Aorta (tissue), 5 donors: ENCODE measurements around the gene DAPK1. TPM values are rescaled to one million over a fixed set of nuclear protein-coding genes. Genes with fewer than 3 reads are reported as not detected.

Source experiments
- ATAC-seq: fragments of 200-7000 bp; cut with Tn5 transposase; one replicate; pipeline ENCODE4 v1.9.1; 2022; ENCODE audit warnings: moderate library complexity; ENCODE audit not compliant: low FRiP score
- DNase-seq, 2 donors: peaks; one replicate each; pipeline ENCODE4 v3.0.0-alpha.2; 2020
- H3K27ac ChIP-seq, 2 donors: one replicate each; pipeline ENCODE4 v1.5.1; 2013; ENCODE audit warnings: low read length in 2 of 2, mild to moderate bottlenecking in 2 of 2, moderate library complexity in 2 of 2, control low read depth in 1 of 2, inconsistent platforms in 1 of 2, low read depth in 1 of 2
- H3K27me3 ChIP-seq, 2 donors: one replicate each; pipeline ENCODE4 v1.6.1; 2013; ENCODE audit warnings: control low read depth in 1 of 2, low read length in 1 of 2, mild to moderate bottlenecking in 1 of 2, moderate library complexity in 1 of 2; ENCODE audit not compliant: insufficient read depth in 2 of 2, control insufficient read depth in 1 of 2
- H3K36me3 ChIP-seq, 2 donors: one replicate each; pipeline ENCODE4 v1.6.1; 2013; ENCODE audit warnings: control low read depth in 1 of 2, low read length in 1 of 2, mild to moderate bottlenecking in 1 of 2; ENCODE audit not compliant: insufficient read depth in 2 of 2, control insufficient read depth in 1 of 2
- H3K4me1 ChIP-seq, 2 donors: one replicate each; pipeline ENCODE4 v1.6.1; 2013; ENCODE audit warnings: low read length in 2 of 2, control low read depth in 1 of 2, mild to moderate bottlenecking in 1 of 2, moderate library complexity in 1 of 2; ENCODE audit not compliant: insufficient read depth in 2 of 2, control insufficient read depth in 1 of 2
- H3K4me3 ChIP-seq, 2 donors: one replicate each; pipeline ENCODE4 v1.5.1; 2013; ENCODE audit warnings: low read length in 2 of 2, control low read depth in 1 of 2, mild to moderate bottlenecking in 1 of 2
- H3K9me3 ChIP-seq: one replicate; pipeline ENCODE4 v1.6.1; 2013; ENCODE audit warnings: mild to moderate bottlenecking, low read length; ENCODE audit not compliant: control insufficient read depth
- WGBS, 2 donors: extraction: QIAGEN DNeasy Blood & Tissue Kit; methylation state at CpG; one replicate each; pipeline ENCODE4 v1.1.7; 2013; 5-methylcytosine and 5-hydroxymethylcytosine counted together
- intact Hi-C, 2 donors: fragments of 100-400 bp; cut with DNase I; formaldehyde crosslinking; loops; one replicate each; pipeline versions ENCODE4 v1.14.2 to v1.15.0; 2022
- polyA plus RNA-seq, 2 donors: library from polyadenylated mRNA; stranded (reverse); fragments of 200-250 nt; gene quantifications; one replicate each; pipeline ENCODE4 v1.2.3, GENCODE V29; 2013
- total RNA-seq, 2 donors: library from RNA; stranded (reverse); fragmentation: NEBNext Ultra II Directional; extraction: Animal tissue kit (Norgen Biotek cat#: 25700); gene quantifications; one replicate each; pipeline ENCODE4 v1.2.1, GENCODE V29; 2021
- donor health status: healthy with polysubstance abuse.
- donor health status: Bipolar disorder and iron deficiency.
- donor health status: DM: no; HTN: no; CAD: no.
- donor health status: DM: no; HTN: no; CAD: no.
- donor health status: DM: yes; HTN: yes; CAD: no.

DAPK1 gene
- total and polyA plus RNA-seq, 4 donors, result 6.5 to 41.7 (median 21.7) TPM

DNA sequence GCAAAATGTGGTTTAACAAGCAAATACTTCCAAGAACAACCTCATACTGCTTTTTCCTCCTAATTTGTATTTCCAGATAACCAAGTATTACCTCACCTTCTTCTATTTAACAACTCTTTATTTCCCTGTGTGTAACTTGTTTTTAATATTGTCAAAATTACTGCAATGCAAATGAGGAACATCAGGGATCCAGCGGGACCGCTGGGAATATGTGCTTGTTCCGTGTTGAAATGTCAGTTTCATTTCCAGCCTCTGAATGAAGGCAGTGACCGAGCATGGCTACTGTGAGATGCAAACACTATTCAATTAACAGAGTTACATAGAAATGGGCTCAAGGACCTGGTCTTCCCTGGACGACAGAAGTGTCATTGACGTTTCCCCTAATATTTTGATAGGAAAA is 117.5 kb downstream of the DAPK1 start:
- ATAC-seq (no peak), DNase-seq (no peak)
- Histone ChIP-seq H3K36me3 (no peaks in the 10 kb centered on the region), H3K27ac (no peak overlapping the region), H3K4me1 (no peaks in the 10 kb centered on the region), H3K4me3 (no peak overlapping the region), H3K9me3 (no peaks in the 10 kb centered on the region), H3K27me3 (no peaks in the 10 kb centered on the region)
- WGBS, 2 donors, result 93 to 95% methylated on average over 6 of the region's 6 CpGs
- intact Hi-C loops, result no loop called here

DNA sequence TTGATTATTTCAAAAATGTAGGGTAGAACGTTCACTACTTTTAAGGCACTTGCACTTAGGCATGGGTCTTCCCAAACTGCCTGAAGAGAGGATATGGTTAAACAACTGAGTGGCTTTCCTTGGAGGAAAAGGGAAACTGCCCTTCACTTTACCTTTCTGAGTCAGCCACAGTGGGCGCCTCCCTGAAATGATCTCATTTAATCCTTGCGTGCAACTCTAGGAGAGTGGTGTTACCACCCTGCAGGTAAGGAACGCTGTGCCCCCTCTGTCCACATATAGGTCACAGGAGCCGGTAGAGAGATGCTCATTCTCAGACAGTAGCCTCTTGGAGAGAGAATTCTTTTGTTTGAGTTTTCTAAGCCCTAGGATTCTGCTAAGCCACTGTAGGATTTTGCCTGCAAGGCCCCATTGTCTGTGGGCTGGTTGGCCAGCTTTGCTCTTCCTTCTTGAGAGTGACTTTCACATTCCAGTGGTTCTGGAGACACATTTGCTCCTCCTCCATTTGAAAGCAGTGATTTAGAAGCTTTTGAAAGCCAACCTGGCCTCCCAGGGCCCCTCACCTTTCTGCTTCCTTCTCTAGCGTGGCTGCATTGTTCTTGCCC is 118.0 kb downstream of the DAPK1 start:
- H3K36me3 ChIP-seq, result no peaks in the 10 kb centered on the region
- 96% methylated on average over 6 of the region's 6 CpGs for WGBS, 2 donors
- no peak overlapping the region for H3K4me3 ChIP-seq
- H3K4me1 ChIP-seq, result no peaks in the 10 kb centered on the region
- intact Hi-C loops, result no loop called here
- ATAC-seq, result no peak
- H3K27ac ChIP-seq, result no peak overlapping the region
- H3K9me3 ChIP-seq, result no peaks in the 10 kb centered on the region
- H3K27me3 ChIP-seq, result no peaks in the 10 kb centered on the region
- no peak for DNase-seq

DNA sequence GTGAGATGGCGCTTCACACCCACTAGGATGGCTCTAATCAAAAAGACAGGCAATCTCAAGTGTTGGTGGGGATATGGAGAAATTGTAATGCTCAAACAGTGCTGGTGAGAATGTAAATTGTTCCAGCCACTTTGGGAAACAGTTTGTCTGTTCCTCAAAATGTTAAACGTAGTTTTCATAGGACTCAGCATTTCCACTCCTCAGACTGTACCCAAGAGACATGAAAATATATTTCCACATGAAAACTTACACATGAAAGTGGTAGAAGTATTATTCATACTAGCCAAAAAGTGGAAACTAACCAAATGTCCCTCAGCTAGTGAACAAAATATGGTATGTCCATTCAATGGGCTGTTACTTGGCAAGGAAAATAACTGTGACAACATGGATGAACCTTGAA is 120.6 kb downstream of the DAPK1 start:
- Histone ChIP-seq H3K4me1 (no peaks in the 10 kb centered on the region), H3K4me3 (no peak overlapping the region), H3K27me3 (no peaks in the 10 kb centered on the region), H3K36me3 (no peaks in the 10 kb centered on the region), H3K27ac (no peak overlapping the region), H3K9me3 (no peaks in the 10 kb centered on the region)
- intact Hi-C loops, result no loop called here
- DNase-seq (no peak), ATAC-seq (no peak)
- 82 to 85% methylated on average over 2 of the region's 2 CpGs for WGBS, 2 donors

DNA sequence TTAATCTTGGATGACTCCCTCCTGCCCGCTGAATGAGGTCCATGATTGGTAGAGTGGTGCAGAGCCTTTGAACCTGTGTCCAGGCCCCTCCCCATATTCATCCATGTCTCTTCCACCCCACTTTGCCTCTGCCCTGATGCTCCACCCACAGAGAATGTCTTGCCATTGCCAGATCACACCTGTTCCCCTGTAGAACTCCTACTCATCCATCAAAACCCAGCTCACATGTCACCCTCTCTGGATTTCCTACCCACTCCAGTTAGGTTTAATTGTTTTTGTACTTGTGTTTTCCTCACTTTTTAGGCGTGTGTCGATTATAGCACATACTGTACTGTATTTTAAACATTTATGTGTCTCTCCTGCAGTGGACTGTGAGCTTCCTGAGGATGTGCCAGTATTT is 121.3 kb downstream of the DAPK1 start:
- ATAC-seq (no peak), DNase-seq (no peak)
- Histone ChIP-seq H3K27me3 (no peaks in the 10 kb centered on the region), H3K4me1 (no peaks in the 10 kb centered on the region), H3K4me3 (no peak overlapping the region), H3K27ac (no peak overlapping the region), H3K9me3 (peaks cover under 1% of the 10 kb centered on the region), H3K36me3 (no peaks in the 10 kb centered on the region)
- intact Hi-C loops, result no loop called here
- WGBS, 2 donors, result 79 to 89% methylated on average over 3 of the region's 3 CpGs

DNA sequence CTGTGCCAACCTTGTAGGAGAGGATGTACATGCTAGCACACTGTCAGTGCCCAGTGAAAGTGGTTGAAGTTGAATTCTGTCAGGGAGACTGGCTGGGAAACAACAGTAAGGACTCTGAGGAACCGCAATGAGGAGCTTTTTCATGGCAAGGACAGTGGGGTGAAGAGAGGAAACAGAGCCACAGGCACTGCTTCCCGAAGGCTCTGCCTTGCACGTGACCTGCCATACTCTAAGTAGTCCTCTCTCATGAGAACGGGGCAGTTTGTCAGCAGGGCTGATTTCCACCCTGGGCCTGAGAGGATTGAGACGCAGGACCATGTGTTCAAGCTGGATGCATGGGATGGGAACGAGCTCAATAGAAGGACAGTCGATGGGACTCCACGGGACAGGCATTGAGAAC is 121.7 kb downstream of the DAPK1 start:
- no peaks in the 10 kb centered on the region for H3K4me1 ChIP-seq
- no peak overlapping the region for H3K27ac ChIP-seq
- H3K27me3 ChIP-seq, result no peaks in the 10 kb centered on the region
- no peak overlapping the region for H3K4me3 ChIP-seq
- intact Hi-C loops, result no loop called here
- DNase-seq (no peak), ATAC-seq (no peak)
- H3K36me3 ChIP-seq, result no peaks in the 10 kb centered on the region
- H3K9me3 ChIP-seq, result peaks cover 4% of the 10 kb centered on the region
- WGBS, 2 donors, result 88 to 95% methylated on average over 8 of the region's 8 CpGs

DNA sequence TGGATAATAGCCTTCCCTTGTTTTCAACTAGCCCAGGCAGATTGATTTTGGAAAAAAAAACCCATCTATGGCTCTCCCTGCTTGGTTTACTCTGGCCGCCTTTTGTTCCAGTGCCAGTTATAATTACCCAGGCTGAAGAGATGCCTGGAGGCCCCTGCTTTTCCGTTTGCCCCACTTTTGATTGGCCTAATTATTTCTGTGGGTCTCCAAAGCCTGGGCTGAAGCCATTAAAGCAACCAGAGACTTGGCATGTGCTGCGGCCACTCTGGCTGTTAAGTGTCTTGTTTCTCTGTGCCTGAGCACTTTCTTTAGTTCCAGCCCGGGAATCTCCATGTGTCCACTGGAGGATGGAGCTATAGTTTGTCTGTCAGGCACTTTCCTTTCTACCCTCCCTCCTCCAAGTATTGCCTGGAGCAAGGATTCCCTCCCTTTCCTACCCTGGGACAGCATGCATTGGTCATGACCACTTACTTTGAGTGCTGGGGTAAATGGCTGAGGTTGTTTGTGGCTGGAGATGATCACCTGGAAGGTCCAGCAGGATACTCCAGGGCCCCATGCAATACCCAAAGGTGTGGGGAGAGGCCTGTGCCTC is 123.2 kb downstream of the DAPK1 start:
- ATAC-seq (no peak), DNase-seq (no peak)
- 58 to 66% methylated on average over 4 of the region's 4 CpGs for WGBS, 2 donors
- Histone ChIP-seq H3K4me1 (no peaks in the 10 kb centered on the region), H3K27me3 (no peaks in the 10 kb centered on the region), H3K27ac (no peak overlapping the region), H3K9me3 (peaks cover 4% of the 10 kb centered on the region), H3K36me3 (no peaks in the 10 kb centered on the region), H3K4me3 (no peak overlapping the region)
- intact Hi-C loops, result no loop called here

DNA sequence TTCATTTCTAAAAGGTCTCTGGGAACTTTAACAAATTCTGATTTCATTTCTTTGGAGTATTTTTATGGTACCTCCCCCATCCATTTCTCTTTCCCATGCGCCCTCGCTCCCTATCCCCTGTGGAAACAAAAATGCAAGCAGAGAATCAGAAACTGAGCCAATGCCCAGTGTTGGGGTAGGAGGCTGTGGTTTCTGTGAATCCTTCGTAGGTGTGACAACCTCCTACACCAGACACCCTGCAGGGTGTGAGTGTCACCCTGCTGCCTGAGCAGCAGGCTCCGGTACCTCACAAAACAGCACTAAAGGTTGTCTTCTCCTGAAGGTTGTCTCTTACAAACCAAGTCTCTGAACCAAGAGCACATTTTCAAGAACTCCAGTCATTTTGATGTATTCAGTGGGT is 124.4 kb downstream of the DAPK1 start:
- Histone ChIP-seq H3K4me1 (no peaks in the 10 kb centered on the region), H3K27ac (no peak overlapping the region), H3K27me3 (no peaks in the 10 kb centered on the region), H3K36me3 (no peaks in the 10 kb centered on the region), H3K4me3 (no peak overlapping the region), H3K9me3 (peaks cover 4% of the 10 kb centered on the region)
- ATAC-seq, result no peak
- WGBS, 2 donors, result 95% methylated on average over 4 of the region's 4 CpGs
- intact Hi-C loops, result no loop called here
- DNase-seq, result no peak

DNA sequence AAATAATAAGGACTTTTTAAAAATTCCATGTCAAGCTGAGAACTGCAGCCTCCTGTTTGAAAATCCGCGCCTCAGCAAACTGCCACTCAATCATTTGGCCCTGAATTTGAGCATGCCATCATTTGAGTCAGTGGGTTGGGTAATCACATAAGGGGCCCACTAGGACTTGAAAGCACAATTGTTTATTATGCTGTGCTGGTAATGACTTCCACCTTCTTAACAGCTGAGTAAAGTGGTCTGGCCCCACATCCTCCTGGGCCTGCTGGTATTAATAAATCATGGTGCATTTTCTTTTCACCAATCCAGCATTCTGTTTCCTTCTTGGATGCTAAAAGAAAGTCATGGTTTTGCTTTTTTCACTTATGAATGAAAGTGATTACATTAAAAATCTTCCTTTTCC is 125.3 kb downstream of the DAPK1 start:
- no peaks in the 10 kb centered on the region for H3K27me3 ChIP-seq
- no peak overlapping the region for H3K27ac ChIP-seq
- DNase-seq (no peak), ATAC-seq (no peak)
- H3K4me1 ChIP-seq, result no peaks in the 10 kb centered on the region
- H3K36me3 ChIP-seq, result no peaks in the 10 kb centered on the region
- intact Hi-C loops, result no loop called here
- peaks cover 4% of the 10 kb centered on the region for H3K9me3 ChIP-seq
- 95 to 97% methylated on average over 2 of the region's 2 CpGs for WGBS, 2 donors
- no peak overlapping the region for H3K4me3 ChIP-seq

DNA sequence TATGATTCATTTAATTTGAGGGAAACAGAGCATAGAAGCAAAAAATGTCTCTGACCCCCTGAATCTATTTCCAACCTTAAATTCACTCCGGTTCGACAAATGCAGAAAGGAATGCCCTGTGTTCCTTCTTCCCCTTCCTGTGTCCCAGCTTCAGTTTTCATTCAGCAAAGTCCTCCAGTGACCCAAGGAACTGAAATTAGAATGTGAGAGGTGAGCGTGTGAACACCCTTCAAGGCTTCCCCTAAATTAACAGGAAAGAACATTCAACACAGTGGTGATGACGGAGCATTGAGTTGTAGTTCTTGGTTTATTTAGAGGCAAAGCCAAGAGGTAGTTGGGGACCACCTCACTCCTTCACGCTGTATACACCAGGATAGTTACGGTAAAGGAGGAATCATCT is 130.7 kb downstream of the DAPK1 start:
- Histone ChIP-seq H3K4me1 (no peaks in the 10 kb centered on the region), H3K4me3 (no peak overlapping the region), H3K27me3 (no peaks in the 10 kb centered on the region), H3K9me3 (peaks cover 4% of the 10 kb centered on the region), H3K27ac (no peak overlapping the region), H3K36me3 (no peaks in the 10 kb centered on the region)
- ATAC-seq (no peak), DNase-seq (no peak)
- WGBS, 2 donors, result 92 to 95% methylated on average over 6 of the region's 6 CpGs
- intact Hi-C loops, result no loop called here
